ENCODE results near the gene HPN.

Gene HPN

DNA sequence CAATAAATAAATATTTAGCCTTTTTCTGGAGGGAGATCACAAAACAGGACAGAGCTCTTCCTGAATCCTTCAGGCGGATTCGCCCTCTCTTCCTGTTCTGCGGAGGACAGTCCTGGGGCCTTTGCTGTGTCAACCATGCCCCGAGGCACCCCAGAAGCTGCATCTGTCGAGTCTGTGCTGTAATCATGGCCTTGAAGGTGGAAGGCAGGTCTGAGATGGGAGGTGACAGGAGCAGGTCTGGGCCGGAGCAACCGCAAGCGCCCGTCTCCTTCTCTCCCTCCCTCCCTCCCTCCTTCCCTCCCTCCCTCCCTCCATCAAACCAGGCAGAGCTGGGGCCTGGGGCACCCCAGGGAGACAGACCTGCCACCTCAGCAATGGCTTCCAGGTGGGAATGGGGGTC is 69.5 kb downstream of the HPN start:
- no peak for DNase-seq (ENCODE audit: low read depth)
- no peak overlapping the region for H3K4me3 ChIP-seq (ENCODE audit: control insufficient read depth, low read depth, low read length)
- TF ChIP-seq, protein P1, sequence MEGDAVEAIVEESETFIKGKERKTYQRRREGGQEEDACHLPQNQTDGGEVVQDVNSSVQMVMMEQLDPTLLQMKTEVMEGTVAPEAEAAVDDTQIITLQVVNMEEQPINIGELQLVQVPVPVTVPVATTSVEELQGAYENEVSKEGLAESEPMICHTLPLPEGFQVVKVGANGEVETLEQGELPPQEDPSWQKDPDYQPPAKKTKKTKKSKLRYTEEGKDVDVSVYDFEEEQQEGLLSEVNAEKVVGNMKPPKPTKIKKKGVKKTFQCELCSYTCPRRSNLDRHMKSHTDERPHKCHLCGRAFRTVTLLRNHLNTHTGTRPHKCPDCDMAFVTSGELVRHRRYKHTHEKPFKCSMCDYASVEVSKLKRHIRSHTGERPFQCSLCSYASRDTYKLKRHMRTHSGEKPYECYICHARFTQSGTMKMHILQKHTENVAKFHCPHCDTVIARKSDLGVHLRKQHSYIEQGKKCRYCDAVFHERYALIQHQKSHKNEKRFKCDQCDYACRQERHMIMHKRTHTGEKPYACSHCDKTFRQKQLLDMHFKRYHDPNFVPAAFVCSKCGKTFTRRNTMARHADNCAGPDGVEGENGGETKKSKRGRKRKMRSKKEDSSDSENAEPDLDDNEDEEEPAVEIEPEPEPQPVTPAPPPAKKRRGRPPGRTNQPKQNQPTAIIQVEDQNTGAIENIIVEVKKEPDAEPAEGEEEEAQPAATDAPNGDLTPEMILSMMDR (conservative IDR thresholded peaks at IDR 0.05; ENCODE audit: control insufficient read depth, insufficient read depth, low read depth, low read length): no peak

DNA sequence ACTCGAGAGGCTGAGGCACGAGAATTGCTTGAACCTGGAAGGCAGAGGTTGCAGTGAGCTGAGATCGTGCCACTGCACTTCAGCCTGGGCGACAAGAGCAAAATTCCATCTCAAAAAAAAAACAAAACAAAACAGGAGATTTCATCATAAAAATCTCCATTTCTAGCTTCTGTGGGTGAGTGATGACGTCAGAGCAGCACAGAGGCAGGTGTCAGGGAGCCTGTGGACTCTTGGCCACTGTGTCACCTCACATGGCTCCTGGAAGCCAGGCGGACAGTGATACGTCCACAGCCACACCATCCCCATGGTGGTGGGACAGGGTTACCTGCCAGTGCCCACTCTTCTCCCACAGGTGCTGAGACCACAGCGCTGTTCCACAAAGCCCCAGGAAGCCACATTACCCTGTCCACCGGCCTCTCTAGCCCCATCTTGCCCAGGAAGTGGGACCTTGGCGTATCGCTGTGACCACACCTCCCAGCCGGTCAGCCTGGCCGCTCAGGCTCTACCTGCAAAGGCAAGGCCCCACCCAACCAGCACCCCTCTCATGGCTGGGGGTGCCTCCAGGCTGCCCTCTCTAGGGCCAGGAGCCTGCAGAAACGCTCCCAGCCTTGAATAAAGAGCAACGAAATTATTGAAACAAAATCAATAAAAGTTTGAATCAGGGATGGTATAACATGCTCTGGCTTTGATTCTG is 71.6 kb downstream of the HPN start:
- H3K4me3 ChIP-seq (ENCODE audit: control insufficient read depth, low read depth, low read length): no peak overlapping the region
- TF ChIP-seq, protein P1 (conservative IDR thresholded peaks at IDR 0.05; ENCODE audit: control insufficient read depth, insufficient read depth, low read depth, low read length): no peak
- no peak for DNase-seq (ENCODE audit: low read depth)

DNA sequence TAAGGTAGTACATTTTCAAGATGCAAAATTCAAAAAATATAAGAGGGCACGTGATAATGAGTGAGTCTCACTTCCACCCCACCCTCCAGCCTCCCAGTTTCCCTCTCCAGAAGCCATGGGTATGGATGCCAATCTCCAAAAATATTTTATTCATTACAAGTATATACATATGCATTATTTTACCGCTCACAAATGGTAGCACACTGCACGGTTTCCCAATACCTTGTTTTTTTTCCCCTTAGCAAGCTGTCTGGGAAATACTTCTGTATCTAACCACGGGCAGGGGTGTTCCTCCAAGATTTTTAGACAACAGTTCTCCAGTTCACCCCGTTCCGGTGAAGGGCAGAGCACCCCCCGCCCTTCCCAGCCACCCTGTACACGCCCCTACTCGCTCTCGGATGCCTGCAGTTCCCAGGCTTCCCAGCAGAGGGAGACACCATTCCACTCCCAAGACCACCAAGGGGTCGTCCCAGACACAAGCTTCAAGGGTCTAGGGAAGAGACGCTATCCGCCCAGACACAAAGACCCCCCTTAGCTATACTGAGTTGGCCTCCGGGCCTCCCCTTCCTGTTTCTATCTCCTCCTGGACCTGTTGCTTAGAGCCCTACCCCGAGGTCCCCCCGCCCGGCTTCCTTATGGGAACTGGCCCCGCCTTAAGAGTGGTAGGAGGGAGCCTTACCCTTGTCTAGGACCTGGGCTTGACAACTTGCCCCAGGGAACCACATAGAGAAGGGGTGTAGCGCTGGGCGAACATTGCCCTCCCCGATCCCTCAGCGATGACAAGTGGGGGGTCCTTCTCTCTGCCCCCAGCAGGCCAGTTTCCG is 73.0 kb downstream of the HPN start:
- peak; percentile 57 for DNase-seq (ENCODE audit: low read depth)
- no peak overlapping the region for H3K4me3 ChIP-seq (ENCODE audit: control insufficient read depth, low read depth, low read length)
- TF ChIP-seq, protein P1 (conservative IDR thresholded peaks at IDR 0.05; ENCODE audit: control insufficient read depth, insufficient read depth, low read depth, low read length): peak; percentile 98

DNA sequence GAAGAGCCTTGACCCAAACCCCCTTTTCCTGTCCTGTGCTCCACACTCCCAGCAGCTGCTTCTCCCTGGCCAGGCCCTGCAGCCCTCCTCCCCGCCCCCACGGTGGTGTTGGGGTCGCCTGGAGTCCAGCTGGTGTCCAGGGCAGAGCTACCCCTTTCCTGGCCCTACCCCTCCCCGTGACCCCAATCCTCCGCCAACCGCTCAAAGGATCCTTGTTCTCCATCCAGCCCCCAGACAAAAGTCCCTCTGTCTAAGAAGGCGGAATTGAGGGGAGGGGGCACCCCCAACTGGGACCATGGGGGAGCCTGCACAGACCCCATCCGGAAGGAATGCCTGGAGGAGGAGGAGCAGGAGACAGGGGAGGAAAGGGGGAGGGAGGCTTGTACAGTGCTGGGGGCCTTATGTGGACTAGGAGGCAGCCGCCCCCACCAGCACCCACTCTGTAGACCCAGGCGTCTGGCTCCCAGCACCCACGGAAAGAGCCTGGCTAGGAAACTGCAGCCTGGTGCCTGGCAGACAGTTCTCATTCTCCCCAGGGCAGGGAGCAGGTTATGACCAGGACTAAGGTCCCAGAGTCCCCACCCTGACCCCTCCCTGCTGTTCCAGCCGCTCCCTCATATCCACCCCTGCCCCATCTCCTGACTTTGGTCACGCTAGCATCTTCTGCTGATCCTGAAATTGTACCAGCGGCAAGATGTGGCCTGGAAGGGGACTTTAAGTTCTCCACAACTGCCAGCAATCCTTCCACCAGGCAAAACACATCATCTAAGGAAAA is 73.8 kb downstream of the HPN start, which contains the start of gene FXYD3:
Gene FXYD3 (plus strand): TSS at position 647 of the 775 bp plus-strand sequence. CDS start 3,554 bp downstream, outside the sequence.
- DNase-seq (ENCODE audit: low read depth): no peak
- TF ChIP-seq, protein P1 (conservative IDR thresholded peaks at IDR 0.05; ENCODE audit: control insufficient read depth, insufficient read depth, low read depth, low read length): no peak
- no peak within 1 kb of the TSS for H3K4me3 ChIP-seq (ENCODE audit: control insufficient read depth, low read depth, low read length)
